ENCODE results near the gene RANBP3. TPM values are rescaled to one million over a fixed set of nuclear protein-coding genes. Genes with fewer than 3 reads are reported as not detected.
A peak's percentile ranks its signal among the peaks of the same experiment; 100 is the strongest.

The RANBP3 gene
- total and polyA plus RNA-seq, 4 donors, result 33.6 to 67.7 (median 54.9) TPM

GRCh38 chr19:6023936-6024335 lies 46.0 kb upstream of the RANBP3 start:
- 89 to 93% methylated on average over 12 of the region's 12 CpGs for WGBS, 2 donors
- Histone ChIP-seq H3K4me3 (no peak overlapping the region), H3K27me3 (ENCODE audit: control insufficient read depth in 3 of 3, insufficient read depth in 3 of 3, low read length in 2 of 3) (no peaks in the 10 kb centered on the region), H3K27ac (ENCODE audit: low read depth in 1 of 2, low read length in 1 of 2) (no peak overlapping the region), H3K36me3 (ENCODE audit: control insufficient read depth in 4 of 4, insufficient read depth in 4 of 4, low read length in 4 of 4) (peaks cover 0 to 21% (median 8%) of the 10 kb centered on the region in 4 donors), H3K9ac (ENCODE audit: insufficient read depth in 1 of 2, low read length in 2 of 2) (no peak overlapping the region), H3K9me3 (ENCODE audit: control insufficient read depth in 4 of 4, insufficient read depth in 3 of 4, low read length in 3 of 4) (no peaks in the 10 kb centered on the region), H3K4me1 (ENCODE audit: control insufficient read depth in 5 of 5, insufficient read depth in 5 of 5, low read length in 5 of 5) (peaks cover 0 to 29% (median 7%) of the 10 kb centered on the region in 5 donors)
- TF ChIP-seq CTCF (IDR thresholded peaks at IDR 0.05; ENCODE audit: control extremely low read depth, extremely low read depth), result no peak
- DNase-seq (no peak), ATAC-seq (ENCODE audit: insufficient read depth, low FRiP score) (no peak)

GRCh38 chr19:6023085-6023682 lies 45.2 kb upstream of the RANBP3 start:
- Histone ChIP-seq H3K27me3 (ENCODE audit: control insufficient read depth in 3 of 3, insufficient read depth in 3 of 3, low read length in 2 of 3) (no peaks in the 10 kb centered on the region), H3K4me3 (no peak overlapping the region), H3K4me1 (ENCODE audit: control insufficient read depth in 5 of 5, insufficient read depth in 5 of 5, low read length in 5 of 5) (peaks cover 0 to 29% (median 7%) of the 10 kb centered on the region in 5 donors), H3K27ac (ENCODE audit: low read depth in 1 of 2, low read length in 1 of 2) (peak overlapping the region in 1 of 2 donors; percentile 69), H3K9me3 (ENCODE audit: control insufficient read depth in 4 of 4, insufficient read depth in 3 of 4, low read length in 3 of 4) (no peaks in the 10 kb centered on the region), H3K9ac (ENCODE audit: insufficient read depth in 1 of 2, low read length in 2 of 2) (peak overlapping the region; percentile 24 to 37), H3K36me3 (ENCODE audit: control insufficient read depth in 4 of 4, insufficient read depth in 4 of 4, low read length in 4 of 4) (peaks cover 0 to 21% (median 8%) of the 10 kb centered on the region in 4 donors)
- DNase-seq (peak; percentile 38 to 74 (median 69)), ATAC-seq (ENCODE audit: insufficient read depth, low FRiP score) (no peak)
- no peak for TF ChIP-seq CTCF (IDR thresholded peaks at IDR 0.05; ENCODE audit: control extremely low read depth, extremely low read depth)
- WGBS, 2 donors, result 66 to 71% methylated on average over 21 of the region's 21 CpGs

- TF ChIP-seq CTCF (IDR thresholded peaks at IDR 0.05; ENCODE audit: control extremely low read depth, extremely low read depth), result no peak
- DNase-seq (no peak), ATAC-seq (ENCODE audit: insufficient read depth, low FRiP score) (no peak)
- H3K9me3 ChIP-seq (ENCODE audit: control insufficient read depth in 4 of 4, insufficient read depth in 3 of 4, low read length in 3 of 4), result no peaks in the 10 kb centered on the region
- 73 to 75% methylated on average over 16 of the region's 16 CpGs for WGBS, 2 donors
- H3K4me1 ChIP-seq (ENCODE audit: control insufficient read depth in 5 of 5, insufficient read depth in 5 of 5, low read length in 5 of 5), result peaks cover 0 to 29% (median 7%) of the 10 kb centered on the region in 5 donors
- no peaks in the 10 kb centered on the region for H3K27me3 ChIP-seq (ENCODE audit: control insufficient read depth in 3 of 3, insufficient read depth in 3 of 3, low read length in 2 of 3)
- H3K9ac ChIP-seq (ENCODE audit: insufficient read depth in 1 of 2, low read length in 2 of 2), result no peak overlapping the region
- H3K36me3 ChIP-seq (ENCODE audit: control insufficient read depth in 4 of 4, insufficient read depth in 4 of 4, low read length in 4 of 4), result peaks cover 0 to 21% (median 8%) of the 10 kb centered on the region in 4 donors
- H3K27ac ChIP-seq (ENCODE audit: low read depth in 1 of 2, low read length in 1 of 2), result peak overlapping the region in 1 of 2 donors; percentile 69
- H3K4me3 ChIP-seq, result no peak overlapping the region
Observed at GRCh38 chr19:6022570-6023064, 44.7 kb upstream of the RANBP3 start.

All from lung (tissue), 12 donors.